HUES48 (cell line): ENCODE results near the gene CD300LF.

ENCODE experiments used
- H3K27ac ChIP-seq: one replicate; pipeline ENCODE4 v1.7.0; 2013; ENCODE audit warnings: low read depth, low read length, inconsistent platforms
- H3K27me3 ChIP-seq: 2 replicates; pipeline ENCODE4 v1.6.1; 2013; ENCODE audit warnings: mild to moderate bottlenecking, low read length; ENCODE audit not compliant: control insufficient read depth, insufficient read depth
- H3K36me3 ChIP-seq: 2 replicates; pipeline ENCODE4 v1.6.1; 2013; ENCODE audit warnings: low read length; ENCODE audit not compliant: control insufficient read depth, insufficient read depth
- H3K4me1 ChIP-seq: 2 replicates; pipeline ENCODE4 v1.6.1; 2013; ENCODE audit warnings: mild to moderate bottlenecking, low read length; ENCODE audit not compliant: control insufficient read depth, insufficient read depth
- H3K4me3 ChIP-seq: 2 replicates; pipeline ENCODE4 v1.5.1; 2013; ENCODE audit warnings: mild to moderate bottlenecking, low read depth, low read length
- H3K9ac ChIP-seq: 2 replicates; pipeline ENCODE4 v1.6.1; 2013; ENCODE audit warnings: mild to moderate bottlenecking, low read depth, low read length, moderate library complexity
- H3K9me3 ChIP-seq: 2 replicates; pipeline ENCODE4 v1.6.1; 2013; ENCODE audit warnings: low read length; ENCODE audit not compliant: control insufficient read depth, insufficient read depth

CD300LF gene

DNA sequence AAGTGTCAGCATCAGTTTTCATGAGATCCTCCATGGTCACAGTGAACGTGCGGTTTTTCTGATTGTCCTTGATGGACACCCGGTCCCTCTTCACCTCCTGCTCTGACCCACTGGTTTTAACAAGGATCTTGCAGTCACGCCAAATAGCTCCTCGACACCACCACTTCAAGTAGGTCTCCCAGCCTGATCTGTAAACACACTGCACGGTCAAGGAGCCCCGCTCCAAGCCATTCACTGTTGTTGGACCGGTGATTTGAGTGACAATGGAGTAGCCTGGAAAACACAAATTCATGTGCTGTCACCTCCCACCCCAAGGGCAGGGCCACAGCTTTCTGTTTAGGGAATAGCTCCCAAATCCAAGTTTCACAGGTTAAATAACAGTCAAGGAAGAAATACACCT lies 8.2 kb downstream of the CD300LF start:
- no peaks in the 10 kb centered on the region for H3K27me3 ChIP-seq
- H3K36me3 ChIP-seq: no peaks in the 10 kb centered on the region
- H3K27ac ChIP-seq: no peak overlapping the region
- no peak overlapping the region for H3K4me3 ChIP-seq
- H3K4me1 ChIP-seq: no peaks in the 10 kb centered on the region
- H3K9ac ChIP-seq: no peak overlapping the region
- H3K9me3 ChIP-seq: no peaks in the 10 kb centered on the region

DNA sequence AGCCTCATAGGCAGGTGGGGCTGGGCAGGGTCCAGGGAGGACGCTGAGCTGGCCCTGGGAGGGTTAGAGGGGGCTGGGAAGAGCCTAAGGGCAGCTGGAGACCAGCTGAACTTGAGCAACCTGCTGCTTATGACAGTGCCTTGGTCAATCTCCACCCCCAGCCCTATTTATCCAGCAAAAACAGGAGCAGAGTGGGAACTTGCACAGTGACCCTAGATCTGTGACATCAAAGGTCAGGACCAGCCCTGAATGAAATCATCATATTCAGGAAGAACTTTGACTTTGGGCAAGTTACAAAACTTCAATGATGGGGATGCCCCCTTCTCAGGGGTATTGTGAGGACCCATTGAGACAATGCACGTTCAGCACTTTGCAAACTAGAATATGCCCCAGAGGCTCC lies 9.4 kb downstream of the CD300LF start:
- Histone ChIP-seq H3K4me1 (no peaks in the 10 kb centered on the region), H3K36me3 (no peaks in the 10 kb centered on the region)

DNA sequence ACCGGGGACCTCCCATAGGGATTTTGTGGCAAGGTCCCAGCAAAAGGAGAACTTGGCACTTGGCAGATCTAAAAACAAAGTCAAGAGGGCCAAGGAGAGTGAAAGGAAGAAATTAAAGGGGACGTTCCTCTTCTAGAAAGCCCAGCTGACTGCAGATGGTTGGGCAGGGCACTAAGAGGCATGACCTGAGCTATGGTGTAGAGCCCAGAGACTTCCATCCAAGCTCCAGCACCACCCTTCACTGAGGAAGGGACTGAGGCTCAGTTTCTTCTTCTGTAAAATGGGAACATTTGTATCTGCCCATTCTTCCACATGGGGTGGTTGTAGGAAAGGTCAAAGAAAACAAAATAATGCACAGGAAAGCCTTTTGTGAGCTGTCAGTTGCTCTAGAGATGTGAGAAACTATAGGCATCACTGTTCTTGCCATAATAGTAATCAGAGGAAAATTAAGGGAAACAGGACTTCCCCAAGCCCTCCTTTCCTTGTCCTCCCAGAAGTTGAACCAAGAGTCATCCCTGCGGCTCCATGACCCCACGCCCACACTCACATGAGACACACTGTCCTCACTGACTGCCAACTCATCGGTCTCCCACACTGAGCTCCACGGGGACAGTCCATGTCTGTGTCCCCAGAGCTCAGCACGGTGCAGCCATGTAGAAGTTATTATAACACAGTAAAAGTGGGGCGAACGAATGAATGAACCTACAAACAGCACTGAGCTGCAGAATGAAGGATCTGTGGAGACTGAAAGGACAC lies 10.4 kb downstream of the CD300LF start:
- Histone ChIP-seq H3K27me3 (no peaks in the 10 kb centered on the region), H3K4me1 (no peaks in the 10 kb centered on the region), H3K36me3 (no peaks in the 10 kb centered on the region), H3K4me3 (no peak overlapping the region), H3K9ac (no peak overlapping the region), H3K27ac (no peak overlapping the region), H3K9me3 (no peaks in the 10 kb centered on the region)

More for the DNA sequence above, 9.4 kb downstream of the CD300LF start:
- H3K27ac ChIP-seq: no peak overlapping the region
- no peaks in the 10 kb centered on the region for H3K27me3 ChIP-seq
- H3K4me3 ChIP-seq: no peak overlapping the region
- no peak overlapping the region for H3K9ac ChIP-seq
- no peaks in the 10 kb centered on the region for H3K9me3 ChIP-seq

DNA sequence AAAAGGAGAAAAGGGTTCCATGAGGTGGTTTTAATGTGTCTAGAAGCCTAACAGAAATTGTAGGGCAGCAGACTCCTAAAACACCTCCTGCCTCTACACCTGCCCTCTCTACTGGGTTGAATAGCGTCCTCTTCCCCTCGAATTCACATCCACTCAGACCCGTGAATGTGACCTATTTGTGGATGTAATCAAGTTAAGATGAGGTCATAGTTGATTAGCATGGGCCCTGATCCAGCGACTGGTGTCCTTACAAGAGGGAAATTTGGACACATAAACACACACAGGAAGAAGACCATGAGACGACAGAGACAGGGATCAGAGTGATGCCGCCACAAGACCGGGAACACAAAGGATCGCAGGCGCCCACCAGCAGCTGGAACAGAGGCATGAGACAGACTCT lies 13.5 kb downstream of the CD300LF start:
- H3K4me3 ChIP-seq: no peak overlapping the region
- H3K36me3 ChIP-seq: no peaks in the 10 kb centered on the region
- H3K9me3 ChIP-seq: no peaks in the 10 kb centered on the region
- H3K4me1 ChIP-seq: no peaks in the 10 kb centered on the region
- no peak overlapping the region for H3K9ac ChIP-seq
- H3K27me3 ChIP-seq: no peaks in the 10 kb centered on the region
- no peak overlapping the region for H3K27ac ChIP-seq

DNA sequence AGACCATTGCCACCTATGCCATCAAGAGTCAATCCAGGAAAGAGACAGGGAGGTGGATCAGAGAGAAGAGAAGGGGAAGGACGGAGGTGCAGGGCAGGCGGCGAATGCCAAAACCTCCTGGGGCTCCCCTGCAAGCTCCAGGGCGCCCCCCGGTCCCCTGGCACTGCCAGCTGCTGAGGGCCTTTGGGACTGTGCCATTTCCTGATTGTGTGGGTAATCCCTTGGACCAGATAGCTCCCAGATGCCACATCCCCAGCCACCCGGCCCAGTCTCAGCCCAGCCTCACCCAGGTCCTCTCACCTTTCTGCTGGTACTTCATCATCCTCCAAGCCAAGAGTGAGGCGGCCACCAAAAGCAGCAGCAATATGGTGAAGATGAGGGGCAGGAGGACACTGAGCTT lies 14.7 kb downstream of the CD300LF start:
- Histone ChIP-seq H3K27ac (no peak overlapping the region), H3K4me3 (no peak overlapping the region), H3K27me3 (no peaks in the 10 kb centered on the region), H3K9me3 (no peaks in the 10 kb centered on the region), H3K4me1 (no peaks in the 10 kb centered on the region), H3K9ac (no peak overlapping the region), H3K36me3 (no peaks in the 10 kb centered on the region)

DNA sequence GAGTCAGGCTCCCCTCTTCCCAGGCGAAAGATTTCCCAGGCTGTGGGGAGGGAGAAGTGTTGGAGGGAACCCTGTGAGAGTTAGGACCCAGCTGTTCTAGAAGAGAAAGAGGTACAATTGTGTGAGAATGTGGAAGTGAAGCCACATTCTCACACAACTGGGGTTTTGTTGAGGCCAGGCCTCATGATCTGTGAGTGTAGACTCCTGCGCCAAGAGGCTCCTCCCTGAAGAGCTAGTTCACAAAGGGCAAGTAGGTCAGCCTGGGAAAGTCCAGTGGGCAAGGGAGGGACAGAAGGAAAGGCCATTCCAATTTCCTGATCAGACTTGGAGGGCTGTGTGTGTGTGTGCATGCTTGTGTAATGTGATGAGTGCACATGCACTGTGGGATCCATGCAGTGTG lies 15.2 kb downstream of the CD300LF start:
- H3K9ac ChIP-seq: no peak overlapping the region
- H3K9me3 ChIP-seq: no peaks in the 10 kb centered on the region
- H3K27ac ChIP-seq: no peak overlapping the region
- no peaks in the 10 kb centered on the region for H3K4me1 ChIP-seq
- no peak overlapping the region for H3K4me3 ChIP-seq
- H3K36me3 ChIP-seq: no peaks in the 10 kb centered on the region
- no peaks in the 10 kb centered on the region for H3K27me3 ChIP-seq

DNA sequence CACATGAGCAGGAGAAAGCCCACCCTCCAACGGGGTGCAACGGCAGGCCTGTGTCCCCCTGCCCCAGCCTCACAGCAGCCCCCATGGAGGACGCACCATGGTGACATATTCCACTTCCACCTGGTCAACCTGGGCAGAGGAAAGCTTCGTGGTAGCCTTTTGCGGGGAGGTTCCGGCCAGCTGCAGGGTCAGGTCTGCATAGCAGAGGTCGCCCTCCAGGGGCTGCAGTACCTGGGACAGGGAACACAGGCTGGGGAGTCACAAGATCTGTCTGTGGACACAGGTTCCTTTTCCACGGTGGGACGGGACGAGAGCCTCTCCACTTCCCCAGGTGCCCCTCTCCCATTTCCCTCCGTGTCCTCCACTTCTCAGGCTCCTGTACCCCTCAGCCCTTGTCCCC lies 17.1 kb downstream of the CD300LF start:
- H3K36me3 ChIP-seq: no peaks in the 10 kb centered on the region
- no peak overlapping the region for H3K27ac ChIP-seq
- no peak overlapping the region for H3K4me3 ChIP-seq
- H3K27me3 ChIP-seq: no peaks in the 10 kb centered on the region
- H3K9ac ChIP-seq: no peak overlapping the region
- H3K9me3 ChIP-seq: no peaks in the 10 kb centered on the region
- H3K4me1 ChIP-seq: no peaks in the 10 kb centered on the region

DNA sequence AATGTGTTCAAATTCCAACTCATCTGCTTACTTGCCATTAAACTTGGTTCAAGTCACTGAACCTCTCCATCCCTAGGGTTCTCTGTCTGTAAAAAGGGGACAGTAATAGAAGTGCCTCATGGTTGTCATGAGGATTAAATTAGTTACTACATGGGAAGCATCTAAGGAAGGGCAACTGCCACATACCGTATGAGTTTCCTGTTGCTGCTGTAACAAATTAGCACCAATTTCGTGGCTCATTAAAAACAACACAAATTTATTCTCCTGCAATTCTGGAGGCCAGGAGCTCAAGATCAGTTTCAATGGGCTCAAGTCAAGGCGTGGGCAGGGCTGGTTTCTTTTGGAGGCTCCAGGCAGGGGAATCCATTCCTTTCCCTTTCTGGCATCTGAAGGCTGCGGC lies 18.6 kb downstream of the CD300LF start:
- no peaks in the 10 kb centered on the region for H3K9me3 ChIP-seq
- no peak overlapping the region for H3K4me3 ChIP-seq
- no peaks in the 10 kb centered on the region for H3K36me3 ChIP-seq
- H3K4me1 ChIP-seq: no peaks in the 10 kb centered on the region
- H3K27ac ChIP-seq: no peak overlapping the region
- H3K27me3 ChIP-seq: no peaks in the 10 kb centered on the region
- no peak overlapping the region for H3K9ac ChIP-seq

DNA sequence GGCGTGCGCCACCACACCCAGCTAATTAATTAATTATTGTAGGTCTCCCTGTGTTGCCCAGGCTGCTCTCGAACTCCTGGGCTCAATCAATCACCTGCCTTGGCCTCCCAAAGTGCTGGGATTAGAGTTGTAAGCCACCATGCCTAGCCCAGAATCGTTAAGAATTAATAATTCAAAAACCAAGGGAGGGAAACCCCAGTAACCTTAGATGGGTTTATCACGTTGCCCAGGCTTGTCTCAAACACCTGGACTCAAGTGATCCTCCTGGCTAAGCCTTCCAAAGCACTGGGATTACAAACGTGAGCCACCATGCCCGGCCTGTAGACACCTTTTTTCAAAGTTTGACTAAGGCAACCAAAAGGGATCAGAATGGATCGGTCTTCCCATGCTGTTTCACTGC lies 21.6 kb downstream of the CD300LF start:
- Histone ChIP-seq H3K9me3 (no peaks in the 10 kb centered on the region), H3K27ac (no peak overlapping the region), H3K36me3 (no peaks in the 10 kb centered on the region), H3K4me1 (no peaks in the 10 kb centered on the region), H3K27me3 (no peaks in the 10 kb centered on the region), H3K9ac (no peak overlapping the region), H3K4me3 (no peak overlapping the region)

DNA sequence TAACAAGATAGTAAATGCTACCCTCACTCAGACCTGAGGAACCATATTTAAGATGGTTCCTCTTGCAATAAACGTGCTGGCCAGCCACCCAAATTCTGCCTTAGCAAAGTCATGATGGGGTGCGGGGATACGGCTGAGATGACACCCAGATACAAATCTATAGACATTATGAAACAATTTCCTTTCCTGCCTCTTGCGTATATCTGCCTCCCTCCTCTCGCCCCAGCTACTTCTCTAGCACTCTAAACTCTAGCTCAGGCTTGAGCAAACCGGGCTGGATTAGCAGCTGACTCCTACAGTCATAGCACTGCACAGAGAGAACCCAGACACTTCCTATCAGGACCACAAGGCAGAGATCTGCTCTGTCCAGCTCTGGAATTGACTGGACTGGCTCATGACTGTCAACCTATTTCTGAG lies 22.3 kb downstream of the CD300LF start:
- no peaks in the 10 kb centered on the region for H3K9me3 ChIP-seq
- H3K36me3 ChIP-seq: no peaks in the 10 kb centered on the region
- no peak overlapping the region for H3K9ac ChIP-seq
- H3K27ac ChIP-seq: no peak overlapping the region
- H3K4me1 ChIP-seq: no peaks in the 10 kb centered on the region
- H3K27me3 ChIP-seq: no peaks in the 10 kb centered on the region
- H3K4me3 ChIP-seq: no peak overlapping the region

DNA sequence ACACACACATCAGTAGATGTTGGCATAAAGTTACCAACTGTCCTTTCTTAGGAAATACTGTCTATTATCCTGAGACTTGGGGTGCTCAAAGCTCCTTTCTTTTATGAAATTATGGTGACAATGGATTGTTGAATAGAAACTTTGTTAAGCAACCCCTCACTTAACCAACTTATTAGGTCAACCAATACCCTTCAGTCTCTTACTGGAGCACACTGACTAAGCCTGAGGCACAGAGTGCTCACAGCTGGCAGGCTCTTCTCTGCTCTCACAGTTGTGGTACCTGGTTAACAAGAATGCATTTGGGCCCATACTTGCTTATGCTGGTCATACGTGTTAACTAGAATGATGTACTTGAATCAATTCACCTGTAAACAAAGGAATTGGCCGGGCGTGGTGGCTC lies 24.8 kb downstream of the CD300LF start:
- Histone ChIP-seq H3K4me1 (no peaks in the 10 kb centered on the region), H3K4me3 (no peak overlapping the region), H3K9ac (no peak overlapping the region), H3K9me3 (no peaks in the 10 kb centered on the region), H3K27ac (no peak overlapping the region), H3K27me3 (no peaks in the 10 kb centered on the region), H3K36me3 (no peaks in the 10 kb centered on the region)
